Panc1 (cell line): Measurements from ENCODE around the gene PCDH1. TPM values are rescaled to one million over a fixed set of nuclear protein-coding genes. Genes with fewer than 3 reads are reported as not detected.

Experiments used
- ATAC-seq: fragments of 200-7000 bp; cut with Tn5 transposase; 2 replicates; pipeline ENCODE4 v1.9.1; 2020; ENCODE audit warnings: mild to moderate bottlenecking, moderate library complexity
- BruUV-seq: library from RNA; stranded (reverse); fragments of 400-500 nt; replicated peaks from 2 replicates; lab custom pipeline; 2021; lab: Mats Ljungman, UMichigan
- CTCF ChIA-PET: fragments of 300-600 bp; sonication (Branson Sonifier 250); formaldehyde crosslinking; loops from one replicate; lab custom pipeline; 2022; ENCODE audit warnings: antibody characterized with exemption; lab: Charles Lee
- POLR2A ChIA-PET: fragments of 300-600 bp; sonication (Branson Sonifier 250); formaldehyde crosslinking; loops from one replicate; lab custom pipeline; 2022; ENCODE audit warnings: antibody characterized with exemption; lab: Charles Lee
- DNase-seq: peaks from one replicate; pipeline ENCODE4 v3.0.0-alpha.2; 2010; ENCODE audit warnings: low read depth, low spot score
- H3K27ac ChIP-seq: 2 replicates; pipeline ENCODE4 v1.5.1; 2011; ENCODE audit warnings: mild to moderate bottlenecking, low read length, inconsistent platforms
- H3K27me3 ChIP-seq: fragments of 200-500 bp; sonication (Bioruptor generic); 2 replicates; pipeline ENCODE4 v1.6.0; 2014; ENCODE audit warnings: low read length, inconsistent platforms; ENCODE audit not compliant: control insufficient read depth, insufficient read depth
- H3K36me3 ChIP-seq: fragments of 200-500 bp; sonication (Bioruptor generic); 2 replicates; pipeline ENCODE4 v1.5.1; 2014; ENCODE audit warnings: inconsistent platforms, mild to moderate bottlenecking, low read length, moderate library complexity; ENCODE audit not compliant: control insufficient read depth, insufficient read depth
- H3K4me1 ChIP-seq: 2 replicates; pipeline ENCODE4 v1.5.1; 2011; ENCODE audit warnings: inconsistent platforms, mild to moderate bottlenecking, low read length, moderate library complexity; ENCODE audit not compliant: control insufficient read depth, insufficient read depth
- H3K4me3 ChIP-seq, 2 experiments: 2 replicates each; pipeline ENCODE4 v1.5.1; 2011 to 2012; ENCODE audit warnings: low read depth in 2 of 2, low read length in 2 of 2, mild to moderate bottlenecking in 2 of 2, inconsistent platforms in 1 of 2, moderate library complexity in 1 of 2
- H3K9me3 ChIP-seq: fragments of 200-500 bp; sonication (Bioruptor generic); 2 replicates; pipeline ENCODE4 v1.5.1; 2014; ENCODE audit warnings: low read depth, mild to moderate bottlenecking, inconsistent platforms, low read length, moderate library complexity; ENCODE audit not compliant: control insufficient read depth, insufficient read depth
- CTCF ChIP-seq: fragments of 450-650 bp; IDR thresholded peaks from 2 replicates; pipeline ENCODE4 v1.5.1; 2017; ENCODE audit warnings: mild to moderate bottlenecking
- POLR2AphosphoS5 ChIP-seq: IDR thresholded peaks from 2 replicates; pipeline ENCODE4 v1.6.1; 2012; ENCODE audit warnings: mild to moderate bottlenecking, low read depth, low read length, moderate library complexity
- REST ChIP-seq, 2 experiments: IDR thresholded peaks; 2 replicates each; pipeline ENCODE4 v1.6.1; 2011 to 2012; ENCODE audit warnings: low read depth in 2 of 2, control low read depth in 1 of 2, low read length in 1 of 2, mild to moderate bottlenecking in 1 of 2, moderate library complexity in 1 of 2; ENCODE audit not compliant: insufficient read depth in 1 of 2
- SIN3A ChIP-seq: IDR thresholded peaks from 2 replicates; pipeline ENCODE4 v1.6.1; 2012; ENCODE audit warnings: low read depth, mild to moderate bottlenecking, low read length, moderate library complexity, borderline replicate concordance; ENCODE audit not compliant: insufficient read depth
- TCF7L2 ChIP-seq: IDR thresholded peaks from 2 replicates; pipeline ENCODE4 v1.6.1; 2011; ENCODE audit warnings: mild to moderate bottlenecking, low read depth, low read length, inconsistent platforms
- in situ Hi-C: cut with HindIII; loops from 2 replicates; pipeline ENCODE4 v1.10.0; 2016; ENCODE audit warnings: low sequenced_read_pairs, low pct_unique_long_range_greater_than_20kb
- intact Hi-C: fragments of 100-400 bp; cut with micrococcal nuclease; formaldehyde crosslinking; loops from one replicate; pipeline ENCODE4 v1.10.0; 2022; ENCODE audit not compliant: unreplicated experiment
- total RNA-seq: library from RNA; stranded (reverse); gene quantifications from one replicate; pipeline ENCODE4 v1.2.1, GENCODE V29; 2021; ENCODE audit not compliant: unreplicated experiment

PCDH1 gene
- total RNA-seq, 1 experiment from 2014 or later: 9.0 TPM

- H3K27me3 ChIP-seq: peaks cover 16% of the 10 kb centered on the region
- CTCF ChIA-PET: interaction anchor here (0.6 kb wide), 1 partner anchor 8 kb away, joined by 3 read pairs; no protein-coding TSS in a partner anchor
Observed at GRCh38 chr5:141882594-141883183, 4.5 kb upstream of the PCDH1 start.

GRCh38 chr5:141881886-141882285 is 3.7 kb upstream of the PCDH1 start:
- no peaks in the 10 kb centered on the region; the same call in 1 of the 2 replicates for H3K36me3 ChIP-seq
- no TSS peak for BruUV-seq
- H3K4me3 ChIP-seq: no peak overlapping the region
- no peaks in the 10 kb centered on the region for H3K9me3 ChIP-seq
- DNase-seq (no peak), ATAC-seq (no peak)
- POLR2A ChIA-PET: no interaction called here
- CTCF ChIA-PET: interaction anchor here (0.5 to 1.1 kb wide), 3 partner anchors 8 to 485 kb away, joined by 3 to 7 read pairs (median 5); no protein-coding TSS in a partner anchor
- in situ Hi-C loops: no loop called here
- no peak for TF ChIP-seq POLR2AphosphoS5
- TF ChIP-seq TCF7L2: no peak
- TF ChIP-seq SIN3A: no peak
- no peak for TF ChIP-seq CTCF
- TF ChIP-seq REST (IDR thresholded peaks at IDR 0.05; ENCODE audit: insufficient read depth in 1 of 2, low read depth in 2 of 2, low read length in 1 of 2): no peak
- intact Hi-C loops: no loop called here
- H3K4me1 ChIP-seq: peaks cover 8% of the 10 kb centered on the region
- H3K27me3 ChIP-seq: peaks cover 20% of the 10 kb centered on the region
- H3K27ac ChIP-seq: no peak overlapping the region

More at GRCh38 chr5:141882594-141883183, 4.5 kb upstream of the PCDH1 start:
- H3K36me3 ChIP-seq: no peaks in the 10 kb centered on the region
- no peak for ATAC-seq
- in situ Hi-C loops: no loop called here
- DNase-seq: no peak
- no peak overlapping the region for H3K27ac ChIP-seq
- no peak overlapping the region for H3K4me3 ChIP-seq
- peaks cover under 1% of the 10 kb centered on the region; the same call in 1 of the 2 replicates for H3K4me1 ChIP-seq
- no peak for TF ChIP-seq POLR2AphosphoS5
- no peak for TF ChIP-seq TCF7L2
- TF ChIP-seq REST (IDR thresholded peaks at IDR 0.05; ENCODE audit: insufficient read depth in 1 of 2, low read depth in 2 of 2, low read length in 1 of 2): no peak
- TF ChIP-seq CTCF: no peak
- no peak for TF ChIP-seq SIN3A
- no peaks in the 10 kb centered on the region for H3K9me3 ChIP-seq
- BruUV-seq: no TSS peak
- intact Hi-C loops: no loop called here
- POLR2A ChIA-PET: interaction anchor here (0.7 kb wide), 1 partner anchor 157 kb away, joined by 8 read pairs; no protein-coding TSS in a partner anchor
